Lower lobe of right lung (tissue), 2 donors: ENCODE measurements around the gene SEC22B. TPM values are rescaled to one million over a fixed set of nuclear protein-coding genes. Genes with fewer than 3 reads are reported as not detected.
"Not testable (repeated sequence)": the region's sequence is repeated elsewhere in the genome, so short reads cannot be mapped to it uniquely, and the experiment has no call there.

Experiments
- ATAC-seq, 2 donors: fragments of 200-7000 bp; cut with Tn5 transposase; one replicate each; pipeline ENCODE4 v1.9.1; 2020 to 2022; ENCODE audit warnings: mild to moderate bottlenecking in 2 of 2, moderate library complexity in 2 of 2
- DNase-seq: peaks from one replicate; pipeline ENCODE4 v3.0.0-alpha.2; 2020
- H3K27ac ChIP-seq: fragments of 200-600 bp; one replicate; pipeline ENCODE4 v1.8.0; 2022
- H3K27me3 ChIP-seq: fragments of 200-600 bp; one replicate; pipeline ENCODE4 v1.8.0; 2022; ENCODE audit warnings: low read depth
- H3K36me3 ChIP-seq: fragments of 200-600 bp; one replicate; pipeline ENCODE4 v1.8.0; 2022; ENCODE audit warnings: mild to moderate bottlenecking
- H3K4me1 ChIP-seq: fragments of 200-600 bp; one replicate; pipeline ENCODE4 v1.8.0; 2022
- H3K4me3 ChIP-seq: fragments of 200-600 bp; one replicate; pipeline ENCODE4 v1.8.0; 2022; ENCODE audit warnings: mild to moderate bottlenecking
- H3K9me3 ChIP-seq: fragments of 200-600 bp; one replicate; pipeline ENCODE4 v1.8.0; 2022
- CTCF ChIP-seq: fragments of 200-600 bp; IDR thresholded peaks from one replicate; pipeline ENCODE4 v1.8.0; 2022; ENCODE audit warnings: antibody characterized with exemption, mild to moderate bottlenecking
- intact Hi-C: fragments of 100-400 bp; cut with DNase I; formaldehyde crosslinking; loops from one replicate; pipeline ENCODE4 v1.11.0; 2022
- long read RNA-seq: library from polyadenylated mRNA; unstranded; transcript quantifications from one replicate; pipeline ENCODE4 v2.0.0, GENCODE V29; 2021
- total RNA-seq: library from RNA; stranded (reverse); fragmentation: NEBNext Ultra II Directional; extraction: Animal tissue kit (Norgen Biotek cat#: 25700); gene quantifications from one replicate; pipeline ENCODE4 v1.2.1, GENCODE V29; 2021
- donor health status: DM: no; HTN: yes; CAD: no; lungs with severe emphysema.

SEC22B gene
- 31.0 TPM for total RNA-seq
- long read RNA-seq, full-length matches to known transcripts = 110 of 128 reads
- long read RNA-seq, partial matches to known transcripts = 5 of 128 reads
- long read RNA-seq, other reads (novel, unspliced or antisense) = 13 of 128 reads

GRCh38 chr1:120176092-120176855 is at the start of gene SEC22B:
SEC22B (minus strand) TSS chr1:120176520; CDS start chr1:120176381, 139 bp downstream.
- Histone ChIP-seq H3K36me3 (no peaks in the 10 kb centered on the region), H3K4me1 (peaks cover 12% of the 10 kb centered on the region), H3K9me3 (no peaks in the 10 kb centered on the region), H3K4me3 (peak within 1 kb of the TSS; percentile 82), H3K27ac (peak within 1 kb of the TSS; percentile 93), H3K27me3 (no peaks in the 10 kb centered on the region)
- intact Hi-C loops = no loop called here
- no peak for TF ChIP-seq CTCF
- ATAC-seq (peak; percentile 94 to 97), DNase-seq (peak; percentile 90)

- intact Hi-C loops, ATAC-seq, H3K27me3 ChIP-seq, DNase-seq, H3K9me3 ChIP-seq, H3K4me1 ChIP-seq, H3K27ac ChIP-seq, H3K4me3 ChIP-seq, H3K36me3 ChIP-seq: not testable (repeated sequence)
Observed at GRCh38 chr1:120217933-120218332, 41.6 kb upstream of the SEC22B start.

GRCh38 chr1:120217175-120217929 is 41.0 kb upstream of the SEC22B start:
- ATAC-seq, H3K4me1 ChIP-seq, H3K9me3 ChIP-seq, H3K4me3 ChIP-seq, DNase-seq, H3K36me3 ChIP-seq, H3K27ac ChIP-seq, H3K27me3 ChIP-seq, intact Hi-C loops: not testable (repeated sequence)

- H3K9me3 ChIP-seq, intact Hi-C loops, H3K4me1 ChIP-seq, H3K27ac ChIP-seq, H3K27me3 ChIP-seq, H3K36me3 ChIP-seq, H3K4me3 ChIP-seq, DNase-seq: not testable (repeated sequence)
- ATAC-seq = peak; percentile 71 to 81
Observed at GRCh38 chr1:120213606-120214005, 37.3 kb upstream of the SEC22B start.

GRCh38 chr1:120210754-120211153 is 34.4 kb upstream of the SEC22B start:
- H3K4me3 ChIP-seq, intact Hi-C loops, H3K27ac ChIP-seq, H3K36me3 ChIP-seq, DNase-seq, ATAC-seq, H3K9me3 ChIP-seq, H3K4me1 ChIP-seq, H3K27me3 ChIP-seq: not testable (repeated sequence)

- ATAC-seq = peak; percentile 61 to 64
- H3K4me1 ChIP-seq, H3K36me3 ChIP-seq, DNase-seq, intact Hi-C loops, H3K9me3 ChIP-seq, H3K27me3 ChIP-seq, H3K27ac ChIP-seq: not testable (repeated sequence)
- H3K4me3 ChIP-seq = peak overlapping the region; percentile 31
Observed at GRCh38 chr1:120196863-120197775, 20.8 kb upstream of the SEC22B start.

- H3K9me3 ChIP-seq, ATAC-seq, DNase-seq, intact Hi-C loops, H3K4me3 ChIP-seq, H3K36me3 ChIP-seq, H3K4me1 ChIP-seq, H3K27me3 ChIP-seq, H3K27ac ChIP-seq: not testable (repeated sequence)
Observed at GRCh38 chr1:120188626-120189025, 12.3 kb upstream of the SEC22B start.

- H3K27ac ChIP-seq, ATAC-seq, H3K4me3 ChIP-seq, DNase-seq, H3K4me1 ChIP-seq, H3K36me3 ChIP-seq, intact Hi-C loops, H3K9me3 ChIP-seq, H3K27me3 ChIP-seq: not testable (repeated sequence)
Observed at GRCh38 chr1:120182176-120182707, 5.9 kb upstream of the SEC22B start.

- peaks cover 12% of the 10 kb centered on the region for H3K4me1 ChIP-seq
- intact Hi-C loops, H3K9me3 ChIP-seq, H3K36me3 ChIP-seq, H3K27me3 ChIP-seq, DNase-seq: not testable (repeated sequence)
- peak overlapping the region; percentile 60 for H3K27ac ChIP-seq
- peak; percentile 14 to 45 for ATAC-seq
- H3K4me3 ChIP-seq = peak overlapping the region; percentile 39
Observed at GRCh38 chr1:120179811-120180690, 3.7 kb upstream of the SEC22B start.
